Erythroblast (primary cell): Measurements from ENCODE around the gene NR4A3.

Experiments used
- GATA1 ChIP-seq: IDR thresholded peaks from 2 replicates; pipeline ENCODE4 v1.6.1; 2011; ENCODE audit warnings: low read depth, mild to moderate bottlenecking, control low read depth, low read length, moderate library complexity
- POLR2A ChIP-seq: IDR thresholded peaks from 2 replicates; pipeline ENCODE4 v1.6.1; 2011; ENCODE audit warnings: mild to moderate bottlenecking, low read length

DNA sequence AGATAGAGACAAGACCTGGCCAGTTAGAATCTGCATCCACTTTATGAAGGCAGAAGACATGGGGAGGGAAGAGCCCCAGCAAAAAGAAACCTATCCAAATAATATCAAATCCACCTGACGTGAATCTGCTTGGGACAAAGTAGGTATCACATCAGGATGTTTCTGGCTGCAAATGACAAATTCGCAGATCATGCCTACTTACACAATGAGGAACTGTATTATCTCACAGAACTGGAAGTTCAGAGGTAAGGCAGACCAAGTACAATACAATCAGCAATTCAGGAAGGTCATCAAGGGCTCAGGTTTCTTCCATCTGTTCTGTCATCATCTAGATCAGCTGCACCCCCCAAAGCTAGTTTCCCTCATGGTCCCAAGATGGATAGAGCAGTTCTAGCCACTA is 13.2 kb upstream of the NR4A3 start:
- TF ChIP-seq POLR2A (no peak), GATA1 (no peak)
